Neural cell (in vitro differentiated cells): ENCODE data around the gene ST7L. TPM values are rescaled to one million over a fixed set of nuclear protein-coding genes. Genes with fewer than 3 reads are reported as not detected.

Source experiments
- H2AFZ ChIP-seq: fragments of 200-600, 300-800 bp; sonication (generic), shearing (Covaris generic); 2 replicates; pipeline ENCODE4 v1.6.0; 2014; ENCODE audit warnings: low read depth, mild to moderate bottlenecking, antibody characterized with exemption, low read length, moderate library complexity
- H3F3A ChIP-seq: fragments of 200-600 bp; shearing (Covaris generic); 2 replicates; pipeline ENCODE4 v1.6.1; 2016; ENCODE audit warnings: mild to moderate bottlenecking, moderate library complexity, mixed read lengths, antibody characterized with exemption, low read length; ENCODE audit not compliant: insufficient read depth, poor library complexity, severe bottlenecking
- H3K27ac ChIP-seq: fragments of 200-600, 300-800 bp; sonication (generic), shearing (Covaris generic); 2 replicates; pipeline ENCODE4 v1.5.1; 2014; ENCODE audit warnings: mild to moderate bottlenecking, low read length, moderate library complexity
- H3K27me3 ChIP-seq: fragments of 300-800, 200-600 bp; sonication (generic), shearing (Covaris generic); 2 replicates; pipeline ENCODE4 v1.6.0; 2014; ENCODE audit warnings: mild to moderate bottlenecking, low read depth, low read length, moderate library complexity; ENCODE audit not compliant: insufficient read depth
- H3K36me3 ChIP-seq: fragments of 300-800, 200-600 bp; sonication (generic), shearing (Covaris generic); 2 replicates; pipeline ENCODE4 v1.5.1; 2014; ENCODE audit warnings: mild to moderate bottlenecking, antibody characterized with exemption, low read length, moderate library complexity; ENCODE audit not compliant: insufficient read depth
- H3K4me2 ChIP-seq: fragments of 300-800, 200-600 bp; sonication (generic), shearing (Covaris generic); 2 replicates; pipeline ENCODE4 v1.6.0; 2014; ENCODE audit warnings: mild to moderate bottlenecking, low read length
- H3K4me3 ChIP-seq: fragments of 300-800, 200-600 bp; sonication (generic), shearing (Covaris generic); 2 replicates; pipeline ENCODE4 v1.5.1; 2014; ENCODE audit warnings: mild to moderate bottlenecking, low read length, moderate library complexity
- H3K79me2 ChIP-seq: fragments of 200-600 bp; shearing (Covaris generic); replicated peaks from 2 replicates; pipeline ENCODE4 v1.6.0; 2014; ENCODE audit warnings: mild to moderate bottlenecking, low read length, moderate library complexity; ENCODE audit not compliant: insufficient read depth
- H3K9ac ChIP-seq: fragments of 300-800, 200-600 bp; sonication (generic), shearing (Covaris generic); 2 replicates; pipeline ENCODE4 v1.6.1; 2016; ENCODE audit warnings: mild to moderate bottlenecking, low read length, mixed read lengths
- H3K9me2 ChIP-seq: fragments of 200-600 bp; shearing (Covaris generic); 2 replicates; pipeline ENCODE4 v1.6.1; 2016; ENCODE audit warnings: mild to moderate bottlenecking, low read length, mixed read lengths; ENCODE audit not compliant: insufficient read depth
- H3K9me3 ChIP-seq: fragments of 200-600, 300-800 bp; sonication (generic), shearing (Covaris generic); 2 replicates; pipeline ENCODE4 v1.6.1; 2016; ENCODE audit warnings: mild to moderate bottlenecking, mixed run types, low read length, moderate library complexity, mixed read lengths
- H4K20me1 ChIP-seq: fragments of 200-600 bp; shearing (Covaris generic); 2 replicates; pipeline ENCODE4 v1.6.1; 2016; ENCODE audit warnings: mild to moderate bottlenecking, mixed run types; ENCODE audit not compliant: insufficient read depth
- CTCF ChIP-seq: fragments of 450-650 bp; IDR thresholded peaks from 2 replicates; pipeline ENCODE4 v1.5.1; 2014; ENCODE audit warnings: antibody characterized with exemption, mild to moderate bottlenecking, moderate library complexity; ENCODE audit not compliant: poor library complexity, severe bottlenecking
- EP300 ChIP-seq: fragments of 450-650 bp; conservative IDR thresholded peaks from 2 replicates; pipeline ENCODE4 v1.6.1; 2014; ENCODE audit warnings: antibody characterized with exemption, mild to moderate bottlenecking, moderate library complexity; ENCODE audit not compliant: poor library complexity, severe bottlenecking
- MXI1 ChIP-seq: fragments of 450-650 bp; conservative IDR thresholded peaks from 2 replicates; pipeline ENCODE4 v1.6.1; 2014; ENCODE audit warnings: antibody characterized with exemption, mild to moderate bottlenecking; ENCODE audit not compliant: poor library complexity, severe bottlenecking
- POLR2AphosphoS5 ChIP-seq: IDR thresholded peaks from 2 replicates; pipeline ENCODE4 v1.6.1; 2012
- RAD21 ChIP-seq: fragments of 450-650 bp; conservative IDR thresholded peaks from 2 replicates; pipeline ENCODE4 v1.6.1; 2014; ENCODE audit warnings: antibody characterized with exemption, mild to moderate bottlenecking, moderate library complexity
- REST ChIP-seq: IDR thresholded peaks from 2 replicates; pipeline ENCODE4 v1.6.1; 2012; ENCODE audit warnings: borderline replicate concordance
- SMC3 ChIP-seq: fragments of 450-650 bp; conservative IDR thresholded peaks from 2 replicates; pipeline ENCODE4 v1.6.1; 2014; ENCODE audit warnings: antibody characterized with exemption, mild to moderate bottlenecking, moderate library complexity; ENCODE audit not compliant: poor library complexity
- TAF1 ChIP-seq: IDR thresholded peaks from 2 replicates; pipeline ENCODE4 v1.6.1; 2012; ENCODE audit warnings: low read depth
- polyA plus RNA-seq: library from polyadenylated mRNA; depleted of rRNA; stranded (reverse); fragments of >200 nt; gene quantifications from 2 replicates; pipeline ENCODE4 v1.2.3, GENCODE V29; 2014

The ST7L gene
- polyA plus RNA-seq, 1 donor from 2014 or later = 33.7 TPM

DNA sequence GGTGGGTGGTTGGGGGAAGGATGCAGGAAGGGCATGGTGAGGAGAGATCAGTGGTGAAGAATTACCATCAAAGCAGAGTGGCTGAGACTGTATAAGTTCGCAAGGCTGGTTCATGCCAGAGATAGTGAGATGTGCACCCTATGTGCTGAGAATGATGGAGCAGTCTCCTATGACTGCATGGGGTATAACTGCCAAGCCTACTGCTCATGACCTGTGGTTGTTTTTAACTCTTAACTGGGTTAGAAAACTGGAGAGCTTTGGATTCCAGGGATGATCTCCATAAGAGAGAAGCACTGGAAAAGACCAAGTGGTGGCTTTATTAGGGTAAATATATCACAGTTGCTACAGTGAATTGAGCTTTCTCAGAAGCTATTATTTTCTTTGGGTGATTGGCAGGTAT is 94.0 kb downstream of the ST7L start:
- Histone ChIP-seq H3K27ac (no peak overlapping the region), H3K4me3 (no peak overlapping the region), H3K79me2 (no peaks in the 10 kb centered on the region), H3K27me3 (no peaks in the 10 kb centered on the region), H3K9me2 (no peaks in the 10 kb centered on the region), H2AFZ (no peak overlapping the region), H3K36me3 (no peaks in the 10 kb centered on the region), H3K9me3 (no peaks in the 10 kb centered on the region), H4K20me1 (no peaks in the 10 kb centered on the region), H3F3A (no peaks in the 10 kb centered on the region), H3K9ac (no peak overlapping the region), H3K4me2 (no peak overlapping the region)
- TF ChIP-seq EP300 (no peak), TAF1 (no peak), REST (no peak), RAD21 (no peak), SMC3 (no peak), MXI1 (no peak), CTCF (no peak), POLR2AphosphoS5 (peak; percentile 23)

GRCh38 chr1:112524251-112524650 is 94.7 kb downstream of the ST7L start:
- Histone ChIP-seq H3K4me3 (no peak overlapping the region), H3K36me3 (no peaks in the 10 kb centered on the region), H3K4me2 (no peak overlapping the region), H3K9ac (no peak overlapping the region), H3K27me3 (no peaks in the 10 kb centered on the region), H3K9me3 (no peaks in the 10 kb centered on the region), H4K20me1 (no peaks in the 10 kb centered on the region), H2AFZ (no peak overlapping the region), H3K9me2 (no peaks in the 10 kb centered on the region), H3F3A (no peaks in the 10 kb centered on the region), H3K27ac (no peak overlapping the region), H3K79me2 (no peaks in the 10 kb centered on the region)
- TF ChIP-seq EP300 = no peak
- TF ChIP-seq CTCF = no peak
- no peak for TF ChIP-seq REST
- TF ChIP-seq SMC3 = no peak
- no peak for TF ChIP-seq MXI1
